ENCODE results near the gene SAMSN1. TPM values are rescaled to one million over a fixed set of nuclear protein-coding genes. Genes with fewer than 3 reads are reported as not detected.
A peak's percentile ranks its signal among the peaks of the same experiment; 100 is the strongest.

Gene SAMSN1
- total and polyA plus RNA-seq, 9 of the 15 experiments (the other 6 are each of a cell fraction or from before 2014, with no cell fraction given): 101 to 223 (median 159) TPM

GRCh38 chr21:14581902-14582457, 35.9 kb upstream of the SAMSN1 start (continued):
- TF ChIP-seq, protein P1, sequence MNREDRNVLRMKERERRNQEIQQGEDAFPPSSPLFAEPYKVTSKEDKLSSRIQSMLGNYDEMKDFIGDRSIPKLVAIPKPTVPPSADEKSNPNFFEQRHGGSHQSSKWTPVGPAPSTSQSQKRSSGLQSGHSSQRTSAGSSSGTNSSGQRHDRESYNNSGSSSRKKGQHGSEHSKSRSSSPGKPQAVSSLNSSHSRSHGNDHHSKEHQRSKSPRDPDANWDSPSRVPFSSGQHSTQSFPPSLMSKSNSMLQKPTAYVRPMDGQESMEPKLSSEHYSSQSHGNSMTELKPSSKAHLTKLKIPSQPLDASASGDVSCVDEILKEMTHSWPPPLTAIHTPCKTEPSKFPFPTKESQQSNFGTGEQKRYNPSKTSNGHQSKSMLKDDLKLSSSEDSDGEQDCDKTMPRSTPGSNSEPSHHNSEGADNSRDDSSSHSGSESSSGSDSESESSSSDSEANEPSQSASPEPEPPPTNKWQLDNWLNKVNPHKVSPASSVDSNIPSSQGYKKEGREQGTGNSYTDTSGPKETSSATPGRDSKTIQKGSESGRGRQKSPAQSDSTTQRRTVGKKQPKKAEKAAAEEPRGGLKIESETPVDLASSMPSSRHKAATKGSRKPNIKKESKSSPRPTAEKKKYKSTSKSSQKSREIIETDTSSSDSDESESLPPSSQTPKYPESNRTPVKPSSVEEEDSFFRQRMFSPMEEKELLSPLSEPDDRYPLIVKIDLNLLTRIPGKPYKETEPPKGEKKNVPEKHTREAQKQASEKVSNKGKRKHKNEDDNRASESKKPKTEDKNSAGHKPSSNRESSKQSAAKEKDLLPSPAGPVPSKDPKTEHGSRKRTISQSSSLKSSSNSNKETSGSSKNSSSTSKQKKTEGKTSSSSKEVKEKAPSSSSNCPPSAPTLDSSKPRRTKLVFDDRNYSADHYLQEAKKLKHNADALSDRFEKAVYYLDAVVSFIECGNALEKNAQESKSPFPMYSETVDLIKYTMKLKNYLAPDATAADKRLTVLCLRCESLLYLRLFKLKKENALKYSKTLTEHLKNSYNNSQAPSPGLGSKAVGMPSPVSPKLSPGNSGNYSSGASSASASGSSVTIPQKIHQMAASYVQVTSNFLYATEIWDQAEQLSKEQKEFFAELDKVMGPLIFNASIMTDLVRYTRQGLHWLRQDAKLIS (CRISPR knock-in tag; IDR thresholded peaks at IDR 0.05): 0 out of 2 replicates have a peak, but pooled peaks have one; percentile 27
- TF ChIP-seq TAF15 (IDR thresholded peaks at IDR 0.05; ENCODE audit: low read depth, low read length): no peak
- no peak for TF ChIP-seq ZKSCAN3 (CRISPR knock-in tag; IDR thresholded peaks at IDR 0.05)
- no peak for TF ChIP-seq SNAPC5 (CRISPR knock-in tag; IDR thresholded peaks at IDR 0.05)
- peak; percentile 97 for TF ChIP-seq SMARCE1 (IDR thresholded peaks at IDR 0.05)
- TF ChIP-seq GTF2E2 (tag; IDR thresholded peaks at IDR 0.05): peak; percentile 75
- no peak for TF ChIP-seq TGIF2 (CRISPR knock-in tag; IDR thresholded peaks at IDR 0.05)
- TF ChIP-seq BCL6 (CRISPR knock-in tag; IDR thresholded peaks at IDR 0.05): no peak
- no peak for TF ChIP-seq ZNF431 (CRISPR knock-in tag; IDR thresholded peaks at IDR 0.05)
- TF ChIP-seq FOXA3 (CRISPR knock-in tag; conservative IDR thresholded peaks at IDR 0.05 in 1 of 2, IDR thresholded peaks at IDR 0.05 in 1 of 2): no peak
- TF ChIP-seq ZNF239 (CRISPR knock-in tag; IDR thresholded peaks at IDR 0.05): no peak; the same call in 1 of the 2 replicates
- TF ChIP-seq HMGN3 (IDR thresholded peaks at IDR 0.05; ENCODE audit: borderline replicate concordance, extremely low read depth, insufficient read length, low read depth, low read length): no peak
- TF ChIP-seq ZNF76 (CRISPR knock-in tag; IDR thresholded peaks at IDR 0.05; ENCODE audit: borderline replicate concordance): no peak
- no peak for TF ChIP-seq JUNB (CRISPR knock-in tag; conservative IDR thresholded peaks at IDR 0.05)
- peak; percentile 64 for TF ChIP-seq FOXM1 (IDR thresholded peaks at IDR 0.05; ENCODE audit: low read depth)
- no peak for TF ChIP-seq FOXM1 (CRISPR knock-in tag; IDR thresholded peaks at IDR 0.05; ENCODE audit: low read depth)
- TF ChIP-seq, protein P2, sequence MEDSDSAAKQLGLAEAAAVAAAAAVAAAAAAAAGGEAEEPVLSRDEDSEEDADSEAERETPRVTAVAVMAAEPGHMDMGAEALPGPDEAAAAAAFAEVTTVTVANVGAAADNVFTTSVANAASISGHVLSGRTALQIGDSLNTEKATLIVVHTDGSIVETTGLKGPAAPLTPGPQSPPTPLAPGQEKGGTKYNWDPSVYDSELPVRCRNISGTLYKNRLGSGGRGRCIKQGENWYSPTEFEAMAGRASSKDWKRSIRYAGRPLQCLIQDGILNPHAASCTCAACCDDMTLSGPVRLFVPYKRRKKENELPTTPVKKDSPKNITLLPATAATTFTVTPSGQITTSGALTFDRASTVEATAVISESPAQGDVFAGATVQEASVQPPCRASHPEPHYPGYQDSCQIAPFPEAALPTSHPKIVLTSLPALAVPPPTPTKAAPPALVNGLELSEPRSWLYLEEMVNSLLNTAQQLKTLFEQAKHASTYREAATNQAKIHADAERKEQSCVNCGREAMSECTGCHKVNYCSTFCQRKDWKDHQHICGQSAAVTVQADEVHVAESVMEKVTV (CRISPR knock-in tag; IDR thresholded peaks at IDR 0.05): peak; percentile 22; the same call in 1 of the 2 replicates
- TF ChIP-seq ZBTB43 (CRISPR knock-in tag; IDR thresholded peaks at IDR 0.05): no peak
- TF ChIP-seq CXXC5 (CRISPR knock-in tag; IDR thresholded peaks at IDR 0.05): peak; percentile 76
- no peak for TF ChIP-seq MCM5 (IDR thresholded peaks at IDR 0.05; ENCODE audit: low read depth)
- TF ChIP-seq COPS2 (conservative IDR thresholded peaks at IDR 0.05): no peak
- no peak for TF ChIP-seq KLF1 (tag; IDR thresholded peaks at IDR 0.05)
- peak in 1 of 2 experiments; percentile 82; a peak in 2 of 4 replicates for TF ChIP-seq ARNT (IDR thresholded peaks at IDR 0.05)

Measured in K562 (cell line).